Effector memory CD4-positive, alpha-beta T cell (primary cell): Measurements from ENCODE around the gene ECI1.

ENCODE experiments used
- DNase-seq, 3 donors: peaks; one replicate each; pipeline ENCODE4 v3.0.0-alpha.2; 2020
- H3K27ac ChIP-seq: 2 replicates; pipeline ENCODE4 v1.7.0; 2013; ENCODE audit warnings: mild to moderate bottlenecking, low read length, moderate library complexity; ENCODE audit not compliant: insufficient read depth, poor library complexity, severe bottlenecking
- H3K27me3 ChIP-seq: replicated peaks from 2 replicates; pipeline ENCODE4 v1.7.0; 2013; ENCODE audit warnings: mild to moderate bottlenecking, low read length; ENCODE audit not compliant: insufficient read depth, control insufficient read depth, poor library complexity, severe bottlenecking
- H3K36me3 ChIP-seq: 2 replicates; pipeline ENCODE4 v1.7.0; 2013; ENCODE audit warnings: mild to moderate bottlenecking, low read length, moderate library complexity; ENCODE audit not compliant: control insufficient read depth, insufficient read depth
- H3K4me1 ChIP-seq: 2 replicates; pipeline ENCODE4 v1.7.0; 2013; ENCODE audit warnings: low read length, mild to moderate bottlenecking; ENCODE audit not compliant: control insufficient read depth, insufficient read depth, poor library complexity, severe bottlenecking
- H3K4me3 ChIP-seq: 2 replicates; pipeline ENCODE4 v1.7.0; 2013; ENCODE audit warnings: low read length, low read depth, mild to moderate bottlenecking; ENCODE audit not compliant: insufficient read depth, poor library complexity, severe bottlenecking
- H3K9me3 ChIP-seq: 2 replicates; pipeline ENCODE4 v1.7.0; 2013; ENCODE audit warnings: mild to moderate bottlenecking, low read length, moderate library complexity; ENCODE audit not compliant: control insufficient read depth
- total RNA-seq, 3 donors: gene quantifications; one replicate each; lab custom pipeline; 2026; lab: John Stamatoyannopoulos, UW

The ECI1 gene, protein sequence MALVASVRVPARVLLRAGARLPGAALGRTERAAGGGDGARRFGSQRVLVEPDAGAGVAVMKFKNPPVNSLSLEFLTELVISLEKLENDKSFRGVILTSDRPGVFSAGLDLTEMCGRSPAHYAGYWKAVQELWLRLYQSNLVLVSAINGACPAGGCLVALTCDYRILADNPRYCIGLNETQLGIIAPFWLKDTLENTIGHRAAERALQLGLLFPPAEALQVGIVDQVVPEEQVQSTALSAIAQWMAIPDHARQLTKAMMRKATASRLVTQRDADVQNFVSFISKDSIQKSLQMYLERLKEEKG
- 9.5 to 13.5 (median 12.4) reads per million in 3 donors for total RNA-seq

DNA sequence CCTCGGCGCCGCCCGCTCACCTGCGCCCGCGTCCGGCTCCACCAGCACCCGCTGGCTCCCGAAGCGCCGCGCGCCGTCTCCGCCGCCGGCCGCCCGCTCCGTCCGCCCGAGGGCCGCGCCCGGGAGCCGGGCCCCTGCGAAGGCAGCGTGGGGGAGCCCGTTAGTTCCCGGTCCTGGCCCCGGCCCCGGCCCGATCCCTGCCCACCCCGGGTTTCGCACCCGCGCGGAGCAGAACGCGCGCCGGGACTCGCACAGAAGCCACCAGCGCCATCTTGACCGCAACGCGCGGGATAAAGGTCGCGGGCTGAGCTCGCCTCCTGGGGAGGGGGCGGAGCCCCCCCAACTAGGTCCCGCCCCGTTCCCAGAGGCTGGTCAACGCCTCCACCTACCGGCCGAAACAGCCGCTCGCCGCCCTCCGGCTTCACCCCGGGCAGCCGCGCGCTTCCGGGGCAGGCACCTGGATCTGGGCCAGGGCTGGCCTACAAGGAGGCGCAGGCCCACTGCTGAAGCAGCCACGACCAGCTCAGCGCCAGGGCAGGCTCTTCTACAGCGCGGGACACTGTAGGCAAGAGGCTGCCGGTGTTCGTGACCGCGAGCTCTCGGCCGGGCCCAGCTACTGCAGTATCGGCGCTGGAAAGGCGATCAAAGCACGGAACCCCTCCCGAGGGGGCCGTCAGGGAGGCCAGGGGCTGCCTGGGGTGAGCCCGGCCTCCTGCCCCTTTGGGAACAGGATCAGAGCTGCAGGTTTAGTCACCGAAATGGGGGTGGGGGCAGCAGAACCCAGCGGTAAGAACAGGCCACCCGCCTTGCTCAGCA, at the start of gene ECI1:
Gene ECI1 (minus strand): TSS at position 292 of the 816 bp plus-strand sequence. CDS start 21 bp downstream, at position 271.
- H3K9me3 ChIP-seq = no peaks in the 10 kb centered on the region
- peaks cover 20% of the 10 kb centered on the region for H3K36me3 ChIP-seq
- peak within 1 kb of the TSS; percentile 50 for H3K4me3 ChIP-seq
- H3K27ac ChIP-seq = peak within 1 kb of the TSS; percentile 61
- H3K27me3 ChIP-seq = no peaks in the 10 kb centered on the region
- H3K4me1 ChIP-seq = peaks cover 3% of the 10 kb centered on the region
- peak; percentile 64 to 79 (median 75) for DNase-seq

DNA sequence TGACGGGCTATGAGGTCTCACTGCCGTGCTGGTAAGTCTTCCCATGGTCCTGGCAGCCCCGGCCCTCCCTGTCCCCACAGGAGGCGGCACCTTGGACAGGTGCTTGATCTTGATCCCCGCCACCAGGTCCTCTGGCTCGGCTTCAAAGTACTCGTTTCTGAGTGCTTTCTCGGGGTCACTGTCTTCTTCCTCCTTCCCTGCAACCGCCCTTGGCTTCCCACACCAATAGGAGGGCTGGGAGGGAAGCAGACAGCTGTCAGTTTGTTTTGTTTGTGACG, 48.5 kb upstream of the ECI1 start:
- Histone ChIP-seq H3K4me1 (no peaks in the 10 kb centered on the region), H3K9me3 (no peaks in the 10 kb centered on the region), H3K4me3 (no peak overlapping the region), H3K27ac (no peak overlapping the region), H3K27me3 (no peaks in the 10 kb centered on the region), H3K36me3 (no peaks in the 10 kb centered on the region)
- DNase-seq = no peak

DNA sequence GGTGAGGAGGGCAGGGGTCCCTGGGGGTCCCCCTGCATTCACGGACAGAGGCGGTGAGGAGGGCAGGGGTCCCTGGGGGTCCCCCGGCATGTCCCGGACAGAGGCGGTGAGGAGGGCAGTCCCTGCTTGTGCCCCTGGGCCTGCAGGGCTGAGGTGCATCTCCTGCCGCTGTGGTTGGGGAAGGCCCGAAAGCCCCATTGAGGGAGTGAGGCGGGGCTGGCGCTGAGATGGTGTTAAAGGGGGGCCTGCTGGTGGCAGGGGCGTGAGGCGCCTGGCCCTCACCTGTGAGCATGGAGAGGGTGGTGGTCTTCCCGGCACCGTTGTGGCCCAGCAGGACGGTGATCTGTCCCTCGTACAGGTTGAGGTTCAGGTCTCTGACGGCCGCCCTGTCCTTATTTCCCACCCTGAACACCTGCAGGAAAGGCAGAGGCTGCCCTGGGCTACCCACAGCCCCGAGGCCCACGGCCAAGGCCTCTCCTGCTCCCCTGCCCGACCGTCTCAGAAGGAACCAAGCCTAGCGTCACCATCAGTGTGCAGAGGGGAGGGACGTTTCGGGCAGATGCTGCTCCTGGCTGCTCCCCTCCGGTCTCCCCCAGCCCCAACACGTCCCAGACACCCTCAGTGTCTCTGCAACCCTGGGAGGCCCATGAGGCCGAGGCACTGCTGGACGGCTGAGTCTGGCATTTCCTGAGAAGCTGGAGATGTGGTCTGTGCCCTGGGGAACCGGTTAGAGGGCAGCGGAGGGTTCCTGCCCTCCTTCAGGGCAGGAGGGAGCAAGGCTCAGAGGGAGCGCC, 47.9 kb upstream of the ECI1 start:
- Histone ChIP-seq H3K9me3 (no peaks in the 10 kb centered on the region), H3K4me3 (no peak overlapping the region)
- no peak for DNase-seq

DNA sequence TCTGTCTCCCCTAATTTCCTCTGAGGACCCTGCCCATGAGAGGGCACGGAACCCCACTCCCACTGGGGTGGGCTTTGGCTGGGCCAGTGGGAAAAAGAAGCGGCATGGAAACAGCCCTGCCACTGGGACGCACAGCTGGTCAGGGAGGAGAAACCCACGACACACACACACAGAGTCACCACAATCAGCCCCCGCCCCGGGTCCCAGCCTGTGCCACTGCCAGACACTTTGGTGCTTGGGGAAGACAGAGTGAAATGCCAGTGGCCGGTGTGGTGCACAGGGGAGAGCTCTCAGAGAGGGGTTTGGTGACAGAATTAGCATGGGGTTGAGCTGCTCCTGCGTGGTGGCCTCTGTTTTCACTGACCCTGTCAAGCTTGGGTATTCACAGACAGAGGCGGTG, 47.2 kb upstream of the ECI1 start:
- no peak overlapping the region for H3K27ac ChIP-seq
- no peak for DNase-seq
- no peak overlapping the region for H3K4me3 ChIP-seq
- H3K4me1 ChIP-seq = no peaks in the 10 kb centered on the region
- H3K36me3 ChIP-seq = no peaks in the 10 kb centered on the region
- H3K27me3 ChIP-seq = no peaks in the 10 kb centered on the region
- no peaks in the 10 kb centered on the region for H3K9me3 ChIP-seq

More for the DNA sequence above, 47.9 kb upstream of the ECI1 start:
- H3K27me3 ChIP-seq = no peaks in the 10 kb centered on the region
- H3K27ac ChIP-seq = no peak overlapping the region
- no peaks in the 10 kb centered on the region for H3K4me1 ChIP-seq
- H3K36me3 ChIP-seq = no peaks in the 10 kb centered on the region

DNA sequence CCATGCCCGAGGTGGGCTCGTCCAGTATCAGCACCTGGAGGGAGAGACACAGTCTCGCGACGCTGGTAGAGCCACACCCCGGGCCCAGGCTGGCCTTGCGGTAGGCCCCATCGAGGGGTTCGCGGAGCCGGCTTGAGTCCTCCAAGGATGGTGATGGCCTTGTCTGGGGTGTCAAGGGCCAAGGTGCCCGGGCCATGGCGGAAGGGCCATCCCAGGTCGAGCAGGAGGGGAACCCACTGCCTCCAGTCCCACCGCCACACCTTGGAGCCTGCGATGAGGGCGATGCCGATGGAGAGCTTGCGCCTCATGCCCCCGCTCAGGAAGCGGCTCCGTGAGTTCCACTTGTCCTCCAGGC, 46.1 kb upstream of the ECI1 start:
- Histone ChIP-seq H3K36me3 (no peaks in the 10 kb centered on the region), H3K9me3 (no peaks in the 10 kb centered on the region), H3K27ac (no peak overlapping the region), H3K27me3 (no peaks in the 10 kb centered on the region), H3K4me1 (no peaks in the 10 kb centered on the region), H3K4me3 (no peak overlapping the region)
- DNase-seq = no peak

DNA sequence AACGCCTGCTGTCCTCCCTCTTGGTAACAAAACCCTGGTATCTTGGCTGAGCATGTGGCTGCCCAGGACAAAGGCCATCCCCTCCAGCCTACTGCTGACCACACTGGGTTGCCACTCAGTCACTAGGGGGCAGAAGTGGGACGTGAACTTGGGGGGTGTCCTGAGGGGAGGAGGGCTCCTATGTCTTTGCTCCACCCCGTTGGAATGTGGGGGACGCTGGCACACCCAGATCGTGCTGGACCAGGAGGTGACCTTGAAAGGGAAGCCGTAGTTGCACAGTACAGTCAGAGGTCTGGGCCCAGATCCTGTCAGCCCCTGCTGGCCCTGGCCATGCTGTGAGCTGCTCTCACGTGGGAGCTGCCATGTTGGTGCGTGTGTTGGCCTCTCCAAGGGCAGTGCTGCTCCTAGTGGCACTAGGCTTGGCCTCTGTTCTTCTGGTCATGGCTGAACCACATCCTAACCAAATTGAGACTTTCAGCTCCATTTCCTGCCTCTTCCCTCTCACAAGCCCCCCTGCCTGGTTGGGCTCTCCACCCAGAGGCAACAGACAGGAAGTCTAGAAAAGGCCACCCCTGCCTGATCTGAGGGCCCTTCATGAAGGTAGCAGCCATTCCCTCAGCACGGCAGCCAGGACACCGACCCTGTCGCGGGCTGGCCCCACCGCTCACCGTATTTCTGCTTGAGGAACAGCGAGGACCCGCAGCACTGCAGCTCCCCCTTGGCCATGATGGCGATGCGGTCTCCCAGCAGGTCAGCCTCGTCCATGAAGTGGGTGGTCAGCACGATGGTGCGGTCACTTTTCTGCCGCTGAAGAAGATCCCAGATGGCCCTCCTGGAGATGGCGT, 45.5 kb upstream of the ECI1 start:
- no peak for DNase-seq
- Histone ChIP-seq H3K27ac (no peak overlapping the region), H3K9me3 (no peaks in the 10 kb centered on the region), H3K36me3 (no peaks in the 10 kb centered on the region), H3K4me1 (no peaks in the 10 kb centered on the region), H3K4me3 (no peak overlapping the region), H3K27me3 (no peaks in the 10 kb centered on the region)

DNA sequence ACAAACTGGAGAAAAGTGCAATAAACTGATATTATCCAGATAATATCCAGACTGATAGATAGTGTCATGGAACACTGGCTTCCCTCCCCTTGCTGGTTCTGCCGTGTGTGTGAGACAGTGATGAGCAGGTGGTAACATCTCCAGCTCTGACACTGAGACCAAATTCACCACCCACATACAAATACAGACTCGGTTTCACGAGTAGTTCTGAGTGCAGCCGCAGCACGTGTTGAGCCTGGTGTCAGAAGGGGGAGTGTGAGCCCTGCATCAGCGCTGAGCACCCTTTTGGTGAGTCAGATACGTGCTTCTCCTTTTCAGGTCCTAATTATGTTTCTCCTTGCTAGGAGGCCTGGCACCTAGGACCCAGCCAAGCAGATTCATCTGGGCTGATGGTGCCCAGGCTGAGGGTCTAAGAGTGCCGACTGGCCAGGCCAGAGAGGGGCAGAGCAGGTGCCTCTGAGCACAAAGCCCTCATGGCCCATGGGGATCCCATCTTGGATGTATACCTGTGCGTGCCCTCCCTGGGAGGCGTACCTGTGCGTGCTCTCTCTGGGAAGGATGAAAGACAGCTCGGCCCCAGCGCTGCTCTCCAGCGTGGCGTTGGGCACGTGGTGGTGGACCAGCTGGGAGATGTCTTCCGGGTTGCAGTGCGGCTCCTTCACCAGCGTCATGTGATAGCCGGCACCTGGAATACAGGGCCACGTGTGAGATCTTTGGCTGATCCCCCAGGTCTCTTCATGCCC, 43.8 kb upstream of the ECI1 start:
- H3K27me3 ChIP-seq = no peaks in the 10 kb centered on the region
- H3K4me1 ChIP-seq = no peaks in the 10 kb centered on the region
- no peaks in the 10 kb centered on the region for H3K36me3 ChIP-seq
- DNase-seq = no peak
- H3K9me3 ChIP-seq = no peaks in the 10 kb centered on the region
- no peak overlapping the region for H3K4me3 ChIP-seq
- no peak overlapping the region for H3K27ac ChIP-seq

DNA sequence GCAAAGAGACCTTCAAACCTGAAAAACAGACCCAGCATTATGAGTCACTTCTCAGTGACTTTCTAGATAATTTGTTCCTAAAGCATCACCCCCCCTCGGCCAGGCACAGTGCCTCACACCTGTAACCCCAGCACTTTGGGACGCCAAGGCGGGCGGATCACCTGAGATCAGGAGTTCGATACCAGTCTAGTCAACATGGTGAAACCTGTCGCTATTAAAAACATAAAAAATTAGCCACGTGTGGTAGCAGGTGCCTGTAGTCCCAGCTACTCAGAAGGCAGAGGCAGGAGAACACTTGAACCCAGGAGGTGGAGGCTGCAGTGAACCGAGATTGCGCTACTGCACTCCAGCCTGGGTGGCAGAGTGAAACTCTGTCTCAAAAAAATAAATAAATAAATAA, 40.8 kb upstream of the ECI1 start:
- H3K9me3 ChIP-seq = no peaks in the 10 kb centered on the region
- no peaks in the 10 kb centered on the region for H3K4me1 ChIP-seq
- H3K4me3 ChIP-seq = no peak overlapping the region
- H3K27ac ChIP-seq = no peak overlapping the region
- no peak for DNase-seq
- H3K27me3 ChIP-seq = no peaks in the 10 kb centered on the region
- no peaks in the 10 kb centered on the region for H3K36me3 ChIP-seq

DNA sequence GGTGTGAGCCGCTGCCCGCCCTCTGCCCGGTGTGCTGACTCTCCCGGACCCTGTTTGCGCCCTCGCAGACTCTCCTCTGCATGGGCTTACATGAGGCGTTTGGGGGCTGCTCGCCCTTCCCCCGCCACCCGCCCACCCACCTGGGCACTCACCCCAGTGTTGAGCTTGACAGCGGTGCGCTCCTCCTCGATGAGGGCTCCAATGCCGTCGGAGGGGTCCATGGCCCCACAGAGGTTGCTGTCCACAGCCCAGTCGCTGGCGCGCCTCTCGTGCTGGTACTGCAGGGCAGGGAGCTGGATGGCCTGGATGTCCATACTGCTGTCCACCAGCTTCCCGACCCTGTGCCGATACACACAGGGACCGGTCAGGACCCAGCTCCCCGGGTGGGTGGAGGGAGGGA, 37.9 kb upstream of the ECI1 start:
- Histone ChIP-seq H3K27ac (no peak overlapping the region), H3K4me3 (no peak overlapping the region), H3K4me1 (no peaks in the 10 kb centered on the region), H3K9me3 (no peaks in the 10 kb centered on the region), H3K36me3 (no peaks in the 10 kb centered on the region), H3K27me3 (no peaks in the 10 kb centered on the region)
- DNase-seq = no peak
